Epithelial cell of esophagus (primary cell): ENCODE results near the gene DACT2.

Experiments used
- DNase-seq: peaks from one replicate; pipeline ENCODE4 v3.0.0; 2010; ENCODE audit warnings: low read depth
- H3K4me3 ChIP-seq: 2 replicates; pipeline ENCODE4 v1.5.1; 2011; ENCODE audit warnings: mild to moderate bottlenecking, low read length, control low read depth
- CTCF ChIP-seq: IDR thresholded peaks from 2 replicates; pipeline ENCODE4 v1.5.1; 2011; ENCODE audit warnings: low read depth, mild to moderate bottlenecking, low read length, control low read depth, inconsistent platforms; ENCODE audit not compliant: insufficient read depth; ENCODE audit errors: missing control alignments

DACT2 gene

GRCh38 chr6:168256940-168257339 is 62.6 kb downstream of the DACT2 start:
- no peak overlapping the region for H3K4me3 ChIP-seq
- no peak for DNase-seq
- no peak for TF ChIP-seq CTCF
